CD4-positive, alpha-beta T cell treated with Interleukin-17A for 4 hours (primary cell): ENCODE data around the gene RAP2A.
A peak's percentile ranks its signal among the peaks of the same experiment; 100 is the strongest.

Experiments
- DNase-seq: peaks from one replicate; pipeline ENCODE4 v3.0.0-alpha.2; 2020; ENCODE audit warnings: mixed read lengths

Gene RAP2A

DNA sequence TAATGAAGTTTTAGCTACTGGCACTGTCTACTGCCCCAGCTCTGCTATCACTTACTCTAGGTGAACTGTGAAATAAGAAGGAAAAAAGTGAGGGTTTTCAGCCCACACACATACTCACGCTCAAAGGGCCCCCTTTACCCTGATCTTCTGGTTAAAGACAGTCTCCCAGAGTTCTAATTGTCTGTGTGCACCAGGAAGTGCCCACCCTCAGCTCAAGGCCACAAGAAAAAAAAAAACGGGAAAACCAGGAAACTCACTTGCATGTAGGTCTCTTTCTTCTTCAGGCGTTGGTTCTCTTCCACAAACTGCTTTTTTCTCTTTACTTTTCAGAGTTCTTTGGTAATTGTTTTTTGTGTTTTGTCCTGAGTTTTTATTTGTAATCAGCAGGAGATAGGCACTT is 22.1 kb downstream of the RAP2A start:
- no peak for DNase-seq

DNA sequence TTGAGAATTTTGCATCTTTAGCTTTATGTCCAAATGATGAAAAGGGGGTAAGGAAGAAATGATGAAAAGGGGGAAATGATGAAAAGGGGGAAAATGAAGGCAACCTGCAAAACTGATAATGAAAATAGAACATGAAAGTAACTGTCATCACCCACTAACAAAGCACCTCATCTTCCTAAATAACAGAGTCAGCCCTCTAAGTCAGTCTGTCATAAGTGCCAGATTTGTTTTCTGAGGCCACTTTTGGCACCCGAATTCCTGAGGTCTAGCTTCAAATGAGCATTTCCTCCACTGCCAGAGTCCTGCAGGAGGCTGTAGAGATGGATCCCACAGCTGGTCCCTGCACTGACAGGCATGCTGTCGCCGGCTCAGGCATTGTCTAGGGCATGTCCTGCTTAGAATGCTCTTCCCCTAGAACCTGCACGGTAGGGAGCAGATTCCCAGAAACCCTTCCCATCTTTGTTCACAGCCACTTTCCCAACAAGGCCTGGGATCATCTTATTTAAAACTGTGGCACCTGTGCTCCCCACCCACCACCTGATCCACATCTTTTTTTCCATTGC is 25.3 kb downstream of the RAP2A start:
- DNase-seq, result no peak

DNA sequence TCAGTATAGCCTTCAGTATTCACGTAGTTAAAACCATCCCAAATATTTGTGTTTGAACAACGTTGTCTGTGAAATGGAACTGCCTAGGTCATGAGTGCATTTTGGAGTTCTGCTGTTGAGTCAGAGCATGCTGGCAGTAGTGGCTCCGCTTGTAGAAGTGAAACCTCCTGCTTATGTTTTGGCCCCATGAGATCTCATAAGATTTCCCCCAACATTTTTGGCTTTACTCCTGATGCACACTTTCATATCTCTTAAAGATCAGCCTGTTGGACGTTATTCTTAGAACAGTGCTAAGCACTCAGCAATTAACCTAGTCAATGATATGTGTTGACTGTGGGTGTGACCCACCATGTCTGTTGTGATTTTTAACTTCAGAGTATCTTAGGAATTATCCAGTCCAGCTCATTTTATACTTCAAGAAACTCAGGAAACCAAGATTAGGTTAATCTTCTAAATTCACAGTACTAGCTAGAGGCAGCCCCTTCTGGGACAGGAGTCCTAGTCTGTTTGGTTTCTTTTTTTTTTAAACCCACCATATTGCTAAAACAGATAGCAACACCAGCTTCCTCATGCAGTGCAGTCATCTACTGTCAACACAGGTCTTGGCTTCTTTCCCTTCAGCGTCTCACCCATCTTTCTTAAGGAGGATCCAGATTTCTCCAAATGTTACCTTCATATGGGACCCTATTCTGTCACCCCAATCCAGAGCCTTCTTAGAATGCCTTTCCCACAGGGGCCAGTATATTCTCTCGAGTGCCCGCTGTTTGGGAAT is 26.2 kb downstream of the RAP2A start:
- no peak for DNase-seq

DNA sequence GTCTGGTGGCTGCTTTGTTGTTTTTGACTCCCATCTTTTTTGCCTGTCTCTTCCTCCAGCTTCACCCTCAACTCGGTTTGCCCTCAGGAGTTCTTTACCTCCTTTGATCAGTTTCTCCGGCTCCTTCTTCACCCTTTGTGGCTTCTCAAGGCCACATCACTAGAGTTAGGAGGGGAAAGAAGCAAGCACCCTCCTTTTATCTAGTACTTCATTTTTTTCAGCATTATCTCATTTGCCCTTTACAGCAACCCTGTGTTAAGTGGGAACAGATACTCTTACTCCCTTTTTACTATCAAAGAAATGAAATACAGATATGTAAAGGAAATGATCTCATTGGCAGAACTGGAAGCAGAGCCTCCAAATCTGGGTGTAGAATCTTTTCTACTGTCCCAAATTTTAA is 26.9 kb downstream of the RAP2A start:
- DNase-seq, result peak; percentile 5

DNA sequence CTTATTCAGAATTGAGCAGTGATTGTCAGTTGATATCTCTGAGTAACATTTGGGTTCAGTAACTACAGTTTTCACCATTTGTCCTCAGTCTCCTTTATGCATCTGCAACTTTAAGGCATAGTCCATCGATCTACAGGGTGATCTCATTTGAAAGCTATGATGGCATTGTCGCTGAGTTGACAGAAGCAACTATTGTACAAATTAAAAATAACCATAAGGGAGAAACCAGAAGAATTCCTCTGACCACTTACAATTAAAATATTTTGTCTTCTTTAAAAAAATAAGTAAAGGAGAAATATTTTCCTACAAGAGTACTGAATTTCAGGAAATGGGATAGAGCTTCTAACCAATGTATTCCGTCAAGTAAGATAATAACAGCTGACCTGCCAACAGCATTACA is 30.6 kb downstream of the RAP2A start:
- DNase-seq, result no peak

DNA sequence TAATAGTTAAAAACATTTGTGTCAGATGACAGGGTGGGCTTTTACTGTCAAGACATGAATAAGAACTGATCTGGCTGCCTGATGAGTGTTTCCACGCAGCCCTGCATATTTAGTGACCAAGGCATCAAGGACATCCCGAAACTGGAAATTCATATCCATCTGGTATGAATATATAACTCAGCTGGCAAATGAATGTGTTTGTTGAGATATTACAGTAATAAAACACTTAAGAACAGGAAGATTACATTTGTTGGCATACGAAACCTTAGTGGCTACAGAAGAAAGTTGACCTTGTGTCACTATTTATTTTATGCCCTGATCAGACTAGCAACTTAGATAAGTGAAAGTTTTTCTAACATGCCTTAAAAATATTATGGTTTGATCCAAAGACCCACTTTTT is 32.8 kb downstream of the RAP2A start:
- no peak for DNase-seq

DNA sequence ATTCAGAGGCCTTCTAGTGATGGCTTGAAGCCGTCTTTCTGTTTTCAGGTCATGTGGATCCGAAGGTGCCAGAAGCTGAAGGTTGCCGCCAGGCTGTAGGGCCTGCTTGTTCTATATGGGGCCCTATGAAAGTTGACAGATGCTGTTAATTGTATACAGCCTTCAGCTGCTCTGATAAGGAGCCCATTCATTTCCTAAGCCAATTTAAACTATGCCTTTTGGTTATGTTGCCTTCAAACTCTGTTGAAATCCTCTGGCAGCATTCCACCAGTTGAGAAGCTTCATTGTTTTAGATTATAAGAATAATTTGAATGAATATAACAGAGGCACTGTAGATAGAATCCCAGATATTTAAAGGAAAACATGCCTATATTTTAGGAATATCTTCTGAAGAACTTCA is 34.4 kb downstream of the RAP2A start:
- DNase-seq, result no peak

DNA sequence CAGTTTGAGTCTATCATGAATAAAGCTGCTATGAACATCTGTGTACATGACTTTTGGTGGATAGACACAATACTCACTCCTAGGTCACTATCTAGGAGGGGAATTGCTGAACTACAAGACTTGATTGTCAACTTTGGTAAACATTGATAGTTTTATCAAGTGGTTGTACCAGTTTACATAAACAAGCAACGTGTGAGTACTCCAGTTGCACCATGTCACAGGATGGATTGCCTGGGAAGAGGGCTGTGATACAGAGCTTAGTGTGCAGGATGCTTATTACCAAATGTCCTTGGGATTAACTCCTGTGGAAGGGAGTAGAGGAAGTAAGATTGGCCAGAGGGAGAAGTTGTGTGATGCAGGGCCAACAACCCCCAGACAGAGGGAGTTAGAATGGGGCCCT is 37.7 kb downstream of the RAP2A start:
- no peak for DNase-seq

DNA sequence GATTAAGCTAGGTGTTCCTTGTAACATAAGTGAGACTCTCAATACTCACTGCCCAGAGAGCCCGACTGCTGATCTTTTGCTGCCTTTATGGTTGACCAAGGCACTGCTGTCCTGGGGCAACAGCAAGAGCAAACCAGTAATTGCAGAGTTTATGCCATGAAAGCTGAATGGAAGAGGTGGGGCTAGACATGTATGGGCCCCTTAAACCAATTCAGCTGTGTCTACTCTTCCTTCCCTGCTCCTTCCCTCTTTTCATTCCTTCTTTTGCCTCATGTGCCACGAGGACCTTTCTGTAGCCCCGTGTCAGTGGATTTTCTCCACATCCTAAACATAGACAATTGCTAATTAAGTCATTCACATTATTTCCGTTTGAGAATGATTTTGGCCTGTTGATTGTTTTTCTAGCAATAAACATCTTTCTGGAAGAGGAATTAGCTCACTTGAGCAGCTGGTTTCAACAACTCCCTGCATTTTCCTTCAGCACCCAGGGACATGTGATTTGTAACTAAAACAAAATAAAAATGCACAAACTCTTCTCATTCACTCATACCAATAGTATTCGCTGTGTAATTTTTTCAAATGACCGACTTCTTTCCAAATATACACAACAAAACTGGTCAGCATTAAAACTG is 40.5 kb downstream of the RAP2A start:
- DNase-seq, result no peak

DNA sequence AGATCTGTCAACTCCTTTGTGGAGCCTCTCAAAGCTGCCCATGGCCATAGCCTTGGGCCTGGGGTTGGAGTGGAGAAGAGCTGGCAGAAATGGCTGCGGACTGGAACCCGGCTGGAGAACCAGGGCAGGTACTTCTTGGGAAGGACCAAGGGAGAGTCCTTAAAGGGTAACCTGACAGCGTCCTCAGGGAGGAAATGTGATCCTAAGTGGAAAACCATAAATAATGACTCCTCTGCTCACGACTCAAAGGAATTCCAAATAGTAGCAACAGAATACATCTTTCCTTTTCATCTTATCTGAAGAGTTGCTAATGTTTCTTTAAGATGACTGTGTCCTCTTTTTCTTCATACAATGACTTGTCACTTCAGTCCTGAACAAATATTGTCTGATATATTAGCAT is 41.0 kb downstream of the RAP2A start:
- DNase-seq, result no peak

DNA sequence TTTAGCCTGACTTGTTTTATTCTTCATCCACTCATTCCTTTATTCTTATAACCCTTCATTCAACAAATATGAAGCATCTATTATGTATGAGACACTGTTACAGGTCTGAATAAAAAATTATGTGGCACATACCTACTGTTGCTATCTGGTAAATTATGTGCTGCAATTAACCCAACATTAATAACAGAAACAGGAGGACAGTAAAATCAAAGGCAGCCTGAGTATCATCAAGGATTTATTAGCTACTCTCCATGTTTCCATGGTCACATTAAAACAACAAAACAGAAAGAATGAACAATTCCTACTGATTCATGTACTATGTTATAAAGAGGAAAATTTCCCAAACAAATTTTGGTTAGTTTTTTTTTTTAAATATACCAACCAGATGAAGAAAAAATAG is 43.9 kb downstream of the RAP2A start:
- DNase-seq, result no peak

DNA sequence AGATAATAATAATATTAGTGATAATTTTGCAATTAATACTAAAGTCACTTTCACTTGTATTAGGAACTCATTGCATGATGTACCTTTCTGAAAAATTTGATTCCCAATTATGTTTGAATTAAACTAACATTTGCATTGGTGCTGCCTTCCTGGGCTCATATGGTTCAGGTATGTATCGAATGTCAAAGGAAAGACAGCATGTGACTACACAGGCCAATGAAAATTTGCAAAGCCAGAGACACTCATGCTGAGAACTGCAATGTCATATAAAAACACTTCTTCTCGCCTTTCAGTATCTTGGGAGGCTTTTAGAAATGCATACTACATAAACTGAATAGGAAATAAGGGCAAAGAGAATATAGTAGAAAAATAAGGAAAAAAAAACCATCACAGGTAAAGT is 44.3 kb downstream of the RAP2A start:
- DNase-seq, result no peak

DNA sequence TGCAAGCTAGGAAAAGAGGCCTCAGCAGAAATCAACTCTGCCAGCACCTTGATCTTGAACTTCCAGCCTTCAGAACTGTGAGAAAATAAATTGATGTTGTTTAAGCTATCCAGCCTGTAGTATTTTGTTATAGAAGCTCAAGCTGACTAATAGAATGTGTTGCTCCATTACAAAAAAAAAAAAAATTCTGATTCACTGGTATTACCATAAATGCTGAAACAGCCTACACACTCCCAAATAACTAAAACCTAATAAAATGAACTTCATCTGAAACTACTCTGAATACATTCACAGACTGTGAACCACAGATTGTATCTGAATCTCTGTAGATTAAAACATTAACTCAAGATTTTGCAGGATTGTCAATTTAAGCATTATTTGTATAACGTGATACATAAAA is 49.5 kb downstream of the RAP2A start:
- DNase-seq, result no peak

DNA sequence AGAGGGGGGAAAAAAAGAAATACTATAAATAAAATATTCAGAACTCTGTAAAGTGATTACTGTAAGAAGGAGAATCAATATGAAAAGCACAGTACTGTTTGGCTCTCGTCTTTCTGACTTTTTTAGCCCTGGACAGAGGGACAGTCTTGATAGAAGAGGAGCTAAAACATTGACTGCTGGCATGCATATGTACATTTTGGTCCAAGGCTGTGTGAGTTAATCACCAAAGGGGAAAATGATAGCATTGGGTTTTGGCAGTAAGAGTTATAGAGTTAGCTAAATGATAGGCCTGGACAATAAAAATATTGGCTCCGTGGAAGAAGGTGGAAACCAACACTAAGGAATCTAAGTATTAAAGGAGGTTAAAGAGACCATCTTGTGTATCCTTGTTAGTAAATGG is 50.3 kb downstream of the RAP2A start:
- DNase-seq, result no peak

DNA sequence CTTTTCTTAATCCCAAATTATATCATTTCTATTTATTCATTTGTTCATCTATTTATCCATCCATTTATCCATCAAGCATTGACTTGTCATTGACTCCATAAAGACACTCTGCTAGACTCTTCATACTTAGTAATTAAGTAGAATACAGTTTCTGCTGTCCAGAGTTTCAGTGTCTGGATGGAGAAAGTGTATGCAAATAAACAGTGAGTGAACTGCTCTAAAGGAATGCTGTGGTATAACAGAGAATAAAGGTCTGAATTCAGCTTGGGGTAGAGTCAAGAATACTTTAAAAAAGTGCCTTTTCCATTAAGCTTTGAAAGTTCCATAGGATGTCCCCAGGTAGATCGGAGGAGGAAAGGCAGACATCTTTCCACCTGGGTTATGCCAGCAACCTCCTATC is 51.4 kb downstream of the RAP2A start:
- no peak for DNase-seq

DNA sequence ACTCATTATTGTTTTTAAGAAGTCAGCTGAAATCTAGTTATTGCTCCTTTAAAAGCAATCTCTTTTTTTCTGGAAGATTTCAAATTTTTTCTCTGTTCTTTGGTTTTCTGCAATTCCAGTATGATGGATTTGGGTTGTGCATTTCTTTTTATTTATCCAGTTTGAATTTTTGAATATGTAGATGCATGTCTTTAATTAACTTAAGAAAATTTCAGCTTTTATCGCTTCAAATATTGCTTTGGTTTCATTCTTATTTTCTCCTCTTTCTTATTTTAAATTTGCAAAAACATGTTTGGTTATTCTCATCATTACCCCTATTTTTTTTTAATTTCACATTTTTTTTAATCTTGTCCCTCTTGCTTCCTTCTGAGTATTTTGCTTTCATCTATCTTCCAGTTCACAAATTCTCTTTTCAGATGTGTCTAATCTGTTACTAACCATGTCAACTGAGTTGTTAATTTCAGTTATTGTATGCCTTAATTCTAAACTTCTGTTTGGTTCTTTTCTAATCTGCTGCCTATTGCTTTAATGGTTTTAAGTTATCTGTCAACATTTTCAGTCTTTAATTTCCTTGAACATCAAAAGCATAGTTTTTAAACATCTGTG is 56.8 kb downstream of the RAP2A start:
- DNase-seq, result no peak

DNA sequence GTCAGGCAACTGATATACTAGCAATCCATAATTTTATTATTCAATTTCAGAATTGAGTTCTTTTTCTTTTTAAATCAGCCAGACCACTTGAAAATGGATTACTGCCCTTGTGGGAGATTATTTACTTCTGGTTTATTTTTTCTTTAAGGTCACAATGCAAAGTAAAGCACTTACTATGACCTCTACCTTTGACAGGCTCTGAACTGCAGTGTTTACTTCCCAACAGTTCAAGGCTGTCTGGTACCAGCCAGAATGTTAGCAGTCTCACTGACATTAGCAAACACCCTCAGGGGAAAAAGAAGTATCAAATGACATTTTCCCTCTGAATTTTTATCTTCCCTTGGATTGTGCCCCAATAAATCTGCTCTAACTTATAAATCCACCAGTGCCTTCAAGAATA is 57.5 kb downstream of the RAP2A start:
- DNase-seq, result no peak

DNA sequence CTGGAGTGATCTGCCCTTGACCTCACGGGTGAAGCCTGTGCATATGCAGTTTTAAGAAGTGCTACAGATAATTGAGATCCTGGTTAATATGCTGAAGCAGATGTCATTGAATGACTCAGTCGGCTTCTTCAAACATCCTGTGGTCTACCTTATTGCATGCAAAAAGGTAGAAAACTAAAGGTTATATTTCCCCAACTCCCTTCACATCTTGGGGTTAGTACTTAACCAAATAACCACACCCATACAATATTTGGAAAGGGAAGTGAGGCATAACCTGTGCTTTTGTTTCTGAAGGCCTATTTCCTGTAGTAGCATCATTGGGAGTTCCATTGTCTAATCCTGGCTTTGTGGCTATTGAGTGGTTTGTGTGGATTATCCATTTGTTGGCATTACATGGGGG is 58.3 kb downstream of the RAP2A start:
- DNase-seq, result no peak

DNA sequence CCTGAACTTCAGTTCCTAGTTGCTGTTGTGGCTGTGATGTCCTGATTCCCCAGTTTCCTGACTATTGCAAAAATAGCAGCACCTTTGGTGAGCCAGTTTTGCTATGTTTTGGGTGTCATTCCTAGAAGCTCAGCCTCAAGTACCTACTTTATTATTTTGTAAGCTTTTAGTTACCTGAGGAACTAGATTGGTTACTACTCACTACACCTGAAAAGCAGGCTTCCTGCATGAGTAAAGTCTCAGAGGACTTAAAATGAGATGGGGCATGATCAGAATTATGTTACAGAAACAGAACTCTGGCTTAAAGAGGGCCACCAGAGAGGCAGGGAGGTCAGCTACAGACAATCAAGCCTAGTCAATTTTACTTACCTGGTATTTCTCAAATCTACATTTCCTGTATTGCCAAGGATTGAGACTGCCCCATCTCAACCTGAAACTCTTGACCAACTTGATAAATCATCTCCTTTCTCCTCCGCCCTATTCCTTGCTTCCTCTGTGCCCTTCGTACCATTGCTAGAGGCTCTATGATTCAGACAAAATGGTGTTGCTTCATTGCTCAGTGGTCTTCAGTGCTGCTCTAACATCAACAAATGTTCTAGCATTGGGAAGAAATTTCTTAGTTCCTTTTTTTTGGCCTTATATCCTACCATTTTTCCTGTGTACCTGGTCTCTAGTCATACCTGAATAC is 58.9 kb downstream of the RAP2A start:
- no peak for DNase-seq

DNA sequence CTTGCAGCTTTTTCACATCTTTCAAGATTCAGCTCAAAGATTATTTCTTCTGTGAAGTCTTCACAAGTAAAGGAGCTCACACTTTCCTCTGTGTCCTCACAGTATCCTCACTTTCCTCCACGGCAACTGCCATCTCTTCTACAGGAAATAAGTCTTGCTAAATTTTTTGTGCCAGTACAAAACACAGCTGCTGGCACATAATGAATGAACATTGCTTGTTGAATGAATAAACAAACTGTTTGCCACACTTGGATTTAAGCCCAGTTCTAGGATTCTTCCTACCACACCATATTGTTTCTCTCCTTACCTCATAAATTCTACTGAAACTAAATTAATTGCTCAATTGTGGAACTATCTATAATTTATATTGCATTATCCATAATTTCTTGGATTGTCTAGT is 59.5 kb downstream of the RAP2A start:
- no peak for DNase-seq

DNA sequence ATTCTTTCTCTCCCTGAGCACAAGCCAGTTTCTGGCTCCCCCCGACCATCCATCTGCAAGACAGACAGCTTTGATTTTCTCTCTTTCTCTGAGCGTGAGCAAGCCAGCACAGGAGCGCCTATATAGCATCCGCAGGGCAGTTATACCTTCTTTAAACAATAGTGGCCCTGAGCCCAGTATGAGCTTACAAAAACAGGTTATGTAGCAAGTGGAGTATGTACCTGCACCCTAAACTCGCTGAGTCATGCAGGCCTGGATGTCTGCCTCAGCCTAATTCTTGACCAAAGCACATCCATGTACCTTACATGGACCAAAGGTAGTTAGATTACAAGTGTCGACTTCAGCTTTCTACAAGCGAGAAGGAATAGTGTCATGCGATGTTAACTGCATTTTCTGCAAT is 61.7 kb downstream of the RAP2A start:
- no peak for DNase-seq

DNA sequence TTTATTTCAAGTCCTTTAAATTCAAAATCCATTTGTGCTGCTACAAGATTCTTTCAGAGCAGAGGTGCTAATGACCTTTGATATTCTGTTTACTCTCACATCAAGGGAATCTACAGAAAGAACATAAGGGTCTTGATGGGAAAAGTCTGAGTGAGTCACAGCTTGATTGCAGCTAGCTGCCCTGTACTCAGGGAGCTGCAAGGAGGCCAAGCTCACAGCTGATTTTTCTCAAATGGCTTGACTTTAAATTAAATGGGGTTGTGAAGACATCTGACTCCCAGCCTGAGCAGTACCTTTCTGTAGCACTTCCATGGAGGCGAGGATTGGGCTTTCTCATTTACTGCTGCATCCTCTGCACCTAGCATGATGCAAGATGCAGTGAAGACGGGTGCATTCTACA is 62.5 kb downstream of the RAP2A start:
- no peak for DNase-seq

DNA sequence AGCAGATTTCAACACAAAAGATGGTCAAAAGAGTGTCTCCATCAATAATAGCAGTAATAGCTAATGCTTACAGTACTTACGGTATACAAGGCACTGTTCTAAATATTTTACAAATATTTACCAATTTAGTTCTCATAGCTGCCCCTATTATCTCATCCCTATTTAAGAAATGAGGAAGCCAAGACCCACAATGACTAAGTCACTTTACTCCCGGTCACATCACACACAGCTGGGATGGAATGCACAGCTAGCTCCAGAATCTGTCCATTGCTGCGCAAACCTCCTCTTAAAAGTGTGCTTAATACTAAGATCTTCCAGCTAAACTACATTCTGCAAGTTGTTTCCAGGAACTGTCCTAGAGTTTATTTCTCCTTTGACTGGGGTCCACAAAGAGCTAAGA is 63.4 kb downstream of the RAP2A start:
- no peak for DNase-seq

DNA sequence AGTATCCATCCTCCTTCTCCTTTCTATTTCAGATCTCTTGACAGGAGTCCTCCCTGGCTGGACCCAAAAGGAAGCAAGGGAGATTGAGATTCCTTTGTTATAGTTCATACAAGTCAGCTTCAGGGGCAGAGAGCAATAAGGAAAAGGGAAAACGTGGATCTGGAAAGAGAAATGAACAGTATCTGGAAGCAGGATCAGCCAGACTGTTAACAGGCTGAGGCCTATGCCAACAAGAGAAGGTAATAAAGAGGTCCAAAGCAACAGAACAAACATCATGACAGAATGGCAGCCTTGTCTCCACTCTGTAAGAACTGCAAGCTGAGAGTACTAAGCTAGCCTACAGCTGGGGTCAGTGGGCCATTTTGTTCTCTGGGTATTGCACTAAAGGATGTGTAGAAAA is 64.5 kb downstream of the RAP2A start:
- no peak for DNase-seq
